ENCODE data around the gene STYXL1.

STYXL1 gene

GRCh38 chr7:75971961-75972763 is 75.6 kb downstream of the STYXL1 start:
- DNase-seq: no peak

GRCh38 chr7:75971309-75971960 is 76.4 kb downstream of the STYXL1 start:
- DNase-seq: no peak

GRCh38 chr7:75969704-75970498 is 77.9 kb downstream of the STYXL1 start:
- no peak for DNase-seq

GRCh38 chr7:75969182-75969581 is 78.6 kb downstream of the STYXL1 start:
- DNase-seq: no peak

- DNase-seq: no peak
Observed at GRCh38 chr7:75968561-75969001, 79.2 kb downstream of the STYXL1 start.

GRCh38 chr7:75968012-75968411 is 79.8 kb downstream of the STYXL1 start:
- DNase-seq: no peak

GRCh38 chr7:75967487-75967997 is 80.3 kb downstream of the STYXL1 start:
- no peak for DNase-seq

GRCh38 chr7:75967055-75967454 is 80.7 kb downstream of the STYXL1 start:
- no peak for DNase-seq

- DNase-seq: no peak
Observed at GRCh38 chr7:75966190-75966961, 81.4 kb downstream of the STYXL1 start.

GRCh38 chr7:75965617-75966016 is 82.2 kb downstream of the STYXL1 start:
- no peak for DNase-seq

- no peak for DNase-seq
Observed at GRCh38 chr7:75963381-75963995, 84.3 kb downstream of the STYXL1 start.

GRCh38 chr7:75962607-75963380 is 85.0 kb downstream of the STYXL1 start:
- no peak for DNase-seq

GRCh38 chr7:75961218-75961617 is 86.6 kb downstream of the STYXL1 start:
- no peak for DNase-seq

GRCh38 chr7:75960372-75960771 is 87.4 kb downstream of the STYXL1 start:
- DNase-seq: no peak

- no peak for DNase-seq
Observed at GRCh38 chr7:75958802-75959543, 88.8 kb downstream of the STYXL1 start.

- no peak for DNase-seq
Observed at GRCh38 chr7:75957021-75957736, 90.6 kb downstream of the STYXL1 start.

GRCh38 chr7:75955331-75955955 is 92.4 kb downstream of the STYXL1 start:
- DNase-seq: no peak

GRCh38 chr7:75953931-75954330 is 93.9 kb downstream of the STYXL1 start:
- no peak for DNase-seq

GRCh38 chr7:75953431-75953830 is 94.4 kb downstream of the STYXL1 start:
- DNase-seq: no peak

Data from T1000 (cell line).